ENCODE results near the gene ATG5.

ATG5 gene

DNA sequence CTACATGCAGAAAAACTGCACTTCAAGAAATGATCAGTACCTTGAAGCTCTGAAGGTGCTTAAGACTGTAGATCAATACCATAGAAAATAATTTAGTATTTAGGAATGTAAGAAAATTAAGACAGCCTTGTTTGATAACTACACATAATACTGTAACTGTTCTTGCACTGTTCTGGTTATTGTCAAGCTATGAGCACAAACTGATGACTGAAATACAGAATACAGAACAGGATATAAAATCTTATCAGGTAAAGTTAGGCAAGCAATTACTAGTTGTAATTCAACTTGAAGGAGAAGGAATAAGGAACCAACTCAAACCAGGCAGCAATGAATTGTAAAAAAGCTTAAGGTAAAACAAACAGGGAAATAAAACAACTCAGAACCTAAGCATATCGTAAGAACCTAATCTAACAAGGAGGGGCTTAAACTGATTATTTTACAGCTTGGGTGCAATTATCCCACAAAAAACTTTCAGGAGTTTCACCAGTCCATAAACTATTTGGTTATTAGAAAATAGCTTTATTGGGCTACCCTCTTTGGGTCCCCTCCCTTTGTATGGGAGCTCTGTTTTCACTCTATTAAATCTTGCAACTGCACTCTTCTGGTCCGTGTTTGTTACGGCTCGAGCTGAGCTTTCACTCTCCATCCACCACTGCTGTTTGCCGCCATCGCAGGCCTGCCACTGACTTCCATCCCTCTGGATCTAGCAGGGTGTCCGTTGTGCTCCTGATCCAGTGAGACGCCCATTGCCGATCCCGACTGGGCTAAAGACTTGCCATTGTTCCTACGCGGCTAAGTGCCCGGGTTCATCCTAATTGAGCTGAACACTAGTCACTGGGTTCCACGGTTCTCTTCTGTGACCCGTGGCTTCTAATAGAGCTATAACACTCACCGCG lies 97.7 kb downstream of the ATG5 start:
- peaks cover 13% of the 10 kb centered on the region for H3K9me3 Mint-ChIP-seq
- TF ChIP-seq, protein P1, sequence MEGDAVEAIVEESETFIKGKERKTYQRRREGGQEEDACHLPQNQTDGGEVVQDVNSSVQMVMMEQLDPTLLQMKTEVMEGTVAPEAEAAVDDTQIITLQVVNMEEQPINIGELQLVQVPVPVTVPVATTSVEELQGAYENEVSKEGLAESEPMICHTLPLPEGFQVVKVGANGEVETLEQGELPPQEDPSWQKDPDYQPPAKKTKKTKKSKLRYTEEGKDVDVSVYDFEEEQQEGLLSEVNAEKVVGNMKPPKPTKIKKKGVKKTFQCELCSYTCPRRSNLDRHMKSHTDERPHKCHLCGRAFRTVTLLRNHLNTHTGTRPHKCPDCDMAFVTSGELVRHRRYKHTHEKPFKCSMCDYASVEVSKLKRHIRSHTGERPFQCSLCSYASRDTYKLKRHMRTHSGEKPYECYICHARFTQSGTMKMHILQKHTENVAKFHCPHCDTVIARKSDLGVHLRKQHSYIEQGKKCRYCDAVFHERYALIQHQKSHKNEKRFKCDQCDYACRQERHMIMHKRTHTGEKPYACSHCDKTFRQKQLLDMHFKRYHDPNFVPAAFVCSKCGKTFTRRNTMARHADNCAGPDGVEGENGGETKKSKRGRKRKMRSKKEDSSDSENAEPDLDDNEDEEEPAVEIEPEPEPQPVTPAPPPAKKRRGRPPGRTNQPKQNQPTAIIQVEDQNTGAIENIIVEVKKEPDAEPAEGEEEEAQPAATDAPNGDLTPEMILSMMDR (IDR thresholded peaks at IDR 0.05; ENCODE audit: unreplicated experiment in 3 of 3) = no peak
- H3K36me3 Mint-ChIP-seq (ENCODE audit: low read depth) = peaks cover 53% of the 10 kb centered on the region
- H3K4me3 Mint-ChIP-seq = no peak overlapping the region
- H3K27me3 Mint-ChIP-seq (ENCODE audit: low read depth) = no peaks in the 10 kb centered on the region
- H3K27ac Mint-ChIP-seq = no peak overlapping the region
- no peaks in the 10 kb centered on the region for H3K4me1 Mint-ChIP-seq

DNA sequence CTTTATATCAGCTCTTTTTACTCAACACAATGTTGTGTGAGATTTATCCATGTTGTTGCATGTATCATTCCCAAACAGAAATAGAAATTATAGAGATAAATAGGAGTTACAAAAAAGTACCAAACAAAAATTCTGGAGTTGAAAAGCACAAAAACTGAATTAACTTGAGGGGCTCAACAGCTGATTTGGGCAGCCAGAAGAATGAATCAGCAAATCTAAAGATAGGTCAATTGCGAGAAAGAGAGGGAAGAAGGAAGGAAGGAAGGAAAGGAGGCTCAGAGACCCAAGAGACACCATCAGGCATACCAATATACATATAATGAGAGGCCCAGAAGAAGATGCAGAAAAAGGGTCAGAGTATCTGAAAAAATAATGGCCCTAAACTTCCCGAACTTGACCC lies 98.9 kb downstream of the ATG5 start:
- no peaks in the 10 kb centered on the region for H3K27me3 Mint-ChIP-seq (ENCODE audit: low read depth)
- H3K27ac Mint-ChIP-seq = no peak overlapping the region
- H3K4me3 Mint-ChIP-seq = no peak overlapping the region
- H3K4me1 Mint-ChIP-seq = no peaks in the 10 kb centered on the region
- TF ChIP-seq, protein P1 (IDR thresholded peaks at IDR 0.05; ENCODE audit: unreplicated experiment in 3 of 3) = no peak
- H3K36me3 Mint-ChIP-seq (ENCODE audit: low read depth) = peaks cover 51% of the 10 kb centered on the region
- peaks cover 13% of the 10 kb centered on the region for H3K9me3 Mint-ChIP-seq

DNA sequence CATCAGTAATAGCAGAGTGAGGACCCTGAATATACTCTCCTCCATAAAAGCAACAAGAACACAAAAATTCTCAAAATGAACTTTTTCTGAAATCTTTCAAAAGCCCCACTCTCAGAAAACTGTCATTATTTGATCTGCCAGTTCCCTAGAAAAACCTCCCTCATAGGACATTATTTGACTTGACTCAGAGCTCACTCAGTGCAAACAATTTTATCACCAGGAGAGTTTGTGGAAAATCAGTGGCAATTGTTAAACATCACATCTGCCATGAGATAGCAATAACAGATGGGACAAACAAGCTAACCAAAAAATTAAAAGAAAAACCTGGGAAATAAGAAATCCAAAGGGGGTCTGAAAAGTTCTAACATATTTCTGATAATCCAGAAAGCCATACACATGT lies 100.0 kb downstream of the ATG5 start:
- no peaks in the 10 kb centered on the region for H3K27me3 Mint-ChIP-seq (ENCODE audit: low read depth)
- TF ChIP-seq, protein P1 (IDR thresholded peaks at IDR 0.05; ENCODE audit: unreplicated experiment in 3 of 3) = no peak
- peaks cover 13% of the 10 kb centered on the region for H3K9me3 Mint-ChIP-seq
- H3K4me1 Mint-ChIP-seq = no peaks in the 10 kb centered on the region
- no peak overlapping the region for H3K27ac Mint-ChIP-seq
- peaks cover 45% of the 10 kb centered on the region for H3K36me3 Mint-ChIP-seq (ENCODE audit: low read depth)
- H3K4me3 Mint-ChIP-seq = no peak overlapping the region

DNA sequence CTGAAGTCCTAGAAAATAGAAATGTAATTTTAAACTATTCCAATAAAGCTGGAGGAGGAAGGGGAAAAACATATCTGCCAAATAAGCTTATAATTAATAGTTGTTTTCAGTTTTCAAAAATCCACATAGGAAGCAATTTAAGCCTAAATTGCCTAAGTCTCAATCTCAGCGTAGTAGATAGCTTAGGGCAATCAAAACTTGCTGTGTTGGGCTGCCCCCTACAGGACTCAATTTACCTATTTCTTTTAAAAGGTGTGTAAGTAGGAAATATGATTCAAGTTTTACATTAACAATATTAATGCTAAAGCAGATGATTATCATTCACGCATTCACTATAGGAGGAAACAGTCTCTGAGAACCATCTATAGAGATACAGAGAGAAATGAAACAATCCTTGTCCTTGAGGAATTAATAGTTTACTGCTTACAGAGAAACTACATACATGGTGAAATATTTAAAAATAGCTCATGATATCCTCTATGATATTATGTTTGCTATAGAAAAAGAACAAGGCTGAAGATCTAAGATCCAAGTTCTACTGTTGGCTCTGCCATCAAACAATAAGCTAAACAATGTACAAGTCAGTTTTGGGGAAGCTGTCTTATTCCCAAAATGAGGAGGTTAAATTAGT lies 102.1 kb downstream of the ATG5 start:
- Mint-ChIP-seq H3K27me3 (ENCODE audit: low read depth) (no peaks in the 10 kb centered on the region), H3K4me1 (no peaks in the 10 kb centered on the region), H3K4me3 (no peak overlapping the region), H3K9me3 (peaks cover 13% of the 10 kb centered on the region), H3K36me3 (ENCODE audit: low read depth) (peaks cover 34% of the 10 kb centered on the region), H3K27ac (no peak overlapping the region)
- TF ChIP-seq, protein P1 (IDR thresholded peaks at IDR 0.05; ENCODE audit: unreplicated experiment in 3 of 3) = peak; percentile 66 to 70 (median 67)

DNA sequence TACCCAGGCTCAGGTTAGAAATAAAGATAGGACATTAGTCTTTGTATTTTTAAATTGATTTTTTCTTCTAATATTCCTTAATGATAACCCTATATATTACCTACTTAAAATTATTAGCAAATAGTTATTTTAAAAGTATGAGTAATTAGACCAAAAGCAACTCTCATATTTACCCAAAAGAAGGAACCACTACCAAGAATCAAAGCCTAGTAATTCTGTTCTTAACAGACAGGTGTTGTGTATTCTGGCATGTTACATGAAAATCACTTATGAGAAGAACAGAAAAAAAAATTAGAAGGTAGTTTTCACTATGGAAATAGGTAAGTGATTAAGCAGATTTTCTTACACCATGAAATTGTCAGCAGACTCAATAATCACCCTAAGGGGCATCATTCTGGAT lies 105.1 kb downstream of the ATG5 start:
- H3K27ac Mint-ChIP-seq = no peak overlapping the region
- peaks cover 6% of the 10 kb centered on the region for H3K36me3 Mint-ChIP-seq (ENCODE audit: low read depth)
- TF ChIP-seq, protein P1 (IDR thresholded peaks at IDR 0.05; ENCODE audit: unreplicated experiment in 3 of 3) = no peak
- no peaks in the 10 kb centered on the region for H3K9me3 Mint-ChIP-seq
- H3K4me3 Mint-ChIP-seq = no peak overlapping the region
- H3K27me3 Mint-ChIP-seq (ENCODE audit: low read depth) = no peaks in the 10 kb centered on the region
- no peaks in the 10 kb centered on the region for H3K4me1 Mint-ChIP-seq

All from nephron (organoid).